GM21423 (cell line): ENCODE results near the gene CELF4.

Experiments
- ATAC-seq: cut with Tn5 transposase; IDR thresholded peaks from one replicate; pipeline ENCODE4 v1.9.1; 2021; ENCODE audit warnings: mild to moderate bottlenecking, moderate library complexity; ENCODE audit not compliant: unreplicated experiment

CELF4 gene

DNA sequence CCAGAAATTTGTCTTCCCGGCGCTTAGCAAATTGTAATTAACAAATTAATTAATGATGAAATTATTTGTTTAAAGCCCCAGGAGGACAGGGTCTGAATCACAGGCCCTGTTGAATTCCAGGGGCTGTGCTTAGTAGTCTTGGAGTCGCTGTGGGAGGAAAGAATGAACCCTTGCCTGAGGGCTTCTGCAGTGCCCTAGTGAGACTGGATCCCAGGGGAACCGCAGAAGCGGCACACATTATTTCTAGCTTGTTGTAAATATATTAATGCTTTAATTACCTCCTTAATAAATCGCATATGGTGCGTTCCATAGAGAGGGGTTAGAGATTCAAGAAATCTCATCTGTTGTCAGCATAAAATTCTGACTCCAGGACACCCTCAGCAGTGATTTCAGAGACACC lies 235.4 kb downstream of the CELF4 start:
- no peak for ATAC-seq

DNA sequence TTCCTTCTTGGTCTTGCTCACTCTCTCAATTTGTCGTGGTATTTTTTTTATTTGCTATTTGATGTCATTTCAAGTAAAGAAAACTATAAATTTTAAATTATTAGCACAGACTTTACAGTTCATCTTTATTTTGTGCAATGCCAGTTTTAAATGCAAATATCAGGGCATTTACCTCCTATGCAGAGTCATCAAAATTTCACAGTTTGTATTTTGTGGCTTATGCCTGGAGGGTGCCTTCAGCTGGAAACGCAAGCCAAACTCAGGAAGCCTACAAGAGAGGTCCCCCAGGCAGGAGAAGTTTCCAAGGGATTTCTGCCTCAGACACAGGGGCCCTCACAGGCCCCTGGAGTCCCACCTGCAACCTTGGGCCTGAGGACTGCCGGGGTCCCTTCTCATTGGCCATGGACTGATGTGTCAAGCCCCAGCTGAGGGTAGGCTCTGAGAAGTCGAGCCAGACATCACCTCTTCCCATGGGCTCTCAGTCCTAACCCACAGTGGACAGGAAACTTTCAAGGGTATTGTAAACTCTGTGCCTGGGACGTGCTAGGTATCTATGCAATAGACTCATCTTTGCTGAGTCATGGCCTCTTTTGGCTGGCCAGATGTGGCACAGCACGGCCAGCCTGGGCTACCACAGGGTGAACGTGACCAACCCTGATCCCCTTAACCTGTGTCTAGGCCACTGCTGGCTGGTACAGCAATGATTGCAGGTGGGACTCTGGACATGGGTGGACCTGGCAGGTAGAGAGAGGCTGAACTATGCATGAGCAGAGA lies 236.5 kb downstream of the CELF4 start:
- no peak for ATAC-seq

DNA sequence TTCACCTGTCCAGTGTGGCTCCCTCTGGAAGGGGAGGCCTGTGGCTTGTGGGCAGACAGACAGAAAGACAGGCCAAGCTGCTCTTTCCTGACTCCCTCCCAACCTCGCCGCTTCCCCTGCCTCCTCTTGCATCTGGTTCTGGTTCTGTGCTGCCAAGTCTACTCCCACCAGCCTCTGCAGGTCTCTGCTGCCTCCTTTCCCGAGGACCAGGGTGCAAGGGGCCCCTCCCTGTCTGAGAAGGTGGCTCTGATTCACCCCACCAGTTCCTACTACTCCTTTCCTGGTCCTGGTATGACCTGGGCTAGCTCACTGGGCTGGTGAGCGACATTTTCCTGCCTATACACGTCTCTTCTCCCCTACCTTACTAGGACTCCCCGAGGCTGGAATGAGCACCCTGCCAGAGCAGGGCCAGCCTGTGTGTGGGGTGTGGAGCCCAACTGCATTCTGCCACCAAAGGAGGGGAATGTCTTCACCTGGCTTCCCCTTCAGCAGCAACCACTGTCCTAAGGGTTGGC lies 238.5 kb downstream of the CELF4 start:
- no peak for ATAC-seq

- peak; percentile 74 for ATAC-seq
These were observed 243.0 kb downstream of the CELF4 start for GRCh38 chr18:37322492-37323035.

DNA sequence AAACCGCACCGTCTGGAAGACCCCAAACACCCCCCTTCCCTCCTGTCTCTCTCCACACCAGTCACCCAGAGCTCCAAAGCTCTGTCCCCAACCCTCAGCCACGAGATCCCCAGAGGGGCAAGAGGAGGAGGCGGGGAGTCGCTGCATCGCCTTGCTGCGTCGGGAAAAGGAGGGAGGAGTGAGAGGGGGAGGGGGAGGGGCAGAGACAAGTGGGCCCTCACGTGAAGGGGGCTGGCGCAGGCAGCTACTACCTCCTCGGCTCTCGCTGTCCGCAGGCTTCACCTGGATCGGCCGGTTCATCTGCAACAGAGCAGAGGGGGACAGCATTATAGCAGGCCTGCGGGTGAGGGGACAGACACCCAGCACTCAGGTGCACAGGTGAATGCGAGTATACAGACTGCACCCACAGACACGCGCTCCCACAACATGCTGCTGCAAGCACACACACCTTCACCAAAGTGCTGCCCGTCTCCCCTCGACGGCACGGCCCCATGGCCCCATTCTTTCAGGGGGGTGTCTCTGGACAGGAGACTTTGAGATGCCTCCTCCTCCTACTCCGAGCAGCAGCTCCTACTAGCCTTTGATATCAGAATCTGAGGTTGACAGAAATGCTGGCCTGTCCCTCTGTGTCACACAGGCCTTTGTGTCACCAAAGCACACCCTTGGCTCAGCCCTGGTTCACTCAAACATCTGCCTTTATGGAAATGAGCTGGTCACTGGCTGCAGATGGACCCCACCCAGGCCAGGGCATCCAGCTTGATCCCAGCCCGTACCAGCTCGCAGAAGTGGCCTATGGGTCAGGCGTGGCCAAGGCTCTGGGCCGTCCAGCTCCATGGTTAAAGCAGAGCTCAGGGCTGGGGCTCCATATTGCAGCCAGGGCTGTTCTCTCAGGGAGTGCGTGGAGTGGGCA lies 243.8 kb downstream of the CELF4 start:
- peak; percentile 9 for ATAC-seq

GRCh38 chr18:37320317-37320716 lies 245.3 kb downstream of the CELF4 start:
- ATAC-seq: no peak

GRCh38 chr18:37318360-37319355 lies 246.9 kb downstream of the CELF4 start:
- no peak for ATAC-seq

DNA sequence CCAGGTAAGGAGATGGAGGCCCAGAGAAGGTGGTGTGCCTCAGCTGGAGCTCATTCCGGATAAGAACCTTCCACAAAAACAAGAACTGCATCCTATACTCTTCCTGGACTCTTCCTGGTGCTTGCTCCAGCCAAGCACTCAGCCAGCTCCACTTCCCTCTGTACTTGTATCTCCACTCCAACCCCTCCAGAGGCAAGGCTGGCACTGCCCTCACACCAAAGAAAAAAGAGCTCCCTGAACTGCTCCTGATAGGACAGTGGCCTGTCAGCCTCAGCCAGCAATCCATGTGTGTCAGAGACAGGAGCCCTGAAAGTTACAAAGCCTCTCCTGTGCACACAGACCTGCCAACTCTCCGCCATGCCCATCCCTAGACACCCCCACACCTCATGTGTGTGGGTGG lies 248.1 kb downstream of the CELF4 start:
- no peak for ATAC-seq

- ATAC-seq: no peak
These were observed 249.1 kb downstream of the CELF4 start for GRCh38 chr18:37316468-37316867.

- ATAC-seq: no peak
These were observed 249.7 kb downstream of the CELF4 start for GRCh38 chr18:37315935-37316334.

GRCh38 chr18:37314534-37314933 lies 251.1 kb downstream of the CELF4 start:
- no peak for ATAC-seq

- ATAC-seq: no peak
These were observed 252.0 kb downstream of the CELF4 start for GRCh38 chr18:37313624-37314023.

DNA sequence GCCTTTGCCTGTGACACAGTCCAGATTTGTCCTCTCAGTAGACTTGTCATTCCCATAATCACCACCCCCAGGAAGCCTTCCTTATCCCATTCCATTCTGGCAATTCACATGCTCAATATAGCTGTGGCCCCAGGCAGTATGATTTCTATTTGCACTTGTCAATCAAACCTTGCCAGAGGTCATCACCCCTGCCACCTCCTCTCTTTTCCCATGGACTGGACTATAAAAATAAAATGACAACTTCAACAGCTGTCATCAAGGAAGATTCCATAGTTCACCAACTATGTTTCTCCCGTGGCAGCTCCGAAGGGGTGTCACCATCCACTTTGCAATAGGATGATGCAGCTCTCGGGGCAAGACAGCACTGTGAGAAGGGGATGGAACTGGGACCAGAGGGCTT lies 255.7 kb downstream of the CELF4 start:
- no peak for ATAC-seq

DNA sequence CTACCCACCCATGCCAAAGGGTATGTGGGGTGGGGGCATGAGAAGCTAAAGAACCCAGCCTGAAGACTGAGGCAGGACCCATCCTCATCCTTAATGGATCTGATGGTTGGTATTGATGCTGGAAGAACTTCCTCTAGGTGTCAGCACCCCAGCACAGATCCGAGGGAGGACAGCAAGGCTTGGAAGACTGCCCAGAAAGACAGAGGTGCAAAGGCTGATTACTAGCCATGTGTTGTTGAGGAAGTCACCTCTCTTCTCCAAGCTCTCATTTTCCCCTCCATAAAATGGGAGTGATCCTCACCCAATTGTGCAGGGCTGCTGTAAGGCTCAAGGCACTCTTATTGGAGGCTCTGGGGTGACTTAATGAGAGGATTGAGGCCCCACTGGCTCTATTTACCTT lies 256.5 kb downstream of the CELF4 start:
- ATAC-seq: no peak

GRCh38 chr18:37307181-37307580 lies 258.4 kb downstream of the CELF4 start:
- no peak for ATAC-seq

- ATAC-seq: no peak
These were observed 259.2 kb downstream of the CELF4 start for GRCh38 chr18:37306432-37306831.

GRCh38 chr18:37305066-37305465 lies 260.5 kb downstream of the CELF4 start:
- no peak for ATAC-seq

GRCh38 chr18:37304012-37304680 lies 261.5 kb downstream of the CELF4 start:
- ATAC-seq: no peak

DNA sequence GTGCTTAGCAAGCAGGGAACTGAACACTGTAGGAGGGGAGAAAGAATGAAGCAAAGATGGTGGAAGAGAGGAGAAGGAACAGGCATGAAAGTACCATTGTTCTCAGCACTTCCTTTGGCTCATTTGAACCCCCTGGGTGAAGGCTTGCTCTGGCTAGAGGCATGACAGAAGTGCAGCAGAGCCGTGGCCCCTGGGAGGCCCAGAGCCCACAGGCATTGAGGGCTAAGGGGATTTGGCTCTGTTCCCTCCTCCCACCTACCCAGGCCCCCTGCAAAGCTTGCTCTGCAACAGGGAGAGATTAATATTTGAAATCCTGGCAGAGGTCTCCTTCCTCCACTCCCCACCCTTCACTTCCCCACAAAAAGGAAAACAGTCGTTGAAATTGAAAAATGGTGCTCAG lies 262.6 kb downstream of the CELF4 start:
- no peak for ATAC-seq

GRCh38 chr18:37302519-37302918 lies 263.1 kb downstream of the CELF4 start:
- ATAC-seq: no peak
